ENCODE results near the gene C9orf78. TPM values are rescaled to one million over a fixed set of nuclear protein-coding genes. Genes with fewer than 3 reads are reported as not detected.

The C9orf78 gene
- total and polyA plus RNA-seq, 9 of the 15 experiments (the other 6 are each of a cell fraction or from before 2014, with no cell fraction given) = 94.6 to 266 (median 202) TPM

Small RNA genes lying within 50 kb of the gene (microRNA-seq; reads per million reads assigned to microRNA genes)
- 0.73 reads per million for gene MIR6855 (ENCODE audit: borderline microRNAs expressed)

Small RNA genes lying within 50 kb of the gene (small RNA-seq; reads per million reads assigned to genes)
- gene MIR6855 = 0.70 reads per million, percentile 41 among the genes with 10 or more reads in this experiment

Other genes with a start within 250 kb of the C9orf78 start
Only the 7 nearest of the 10 such genes appear.
- gene ASB6, start 193.1 kb downstream of the C9orf78 start, total RNA-seq (2014; rRNA removed) = 12.4 and 15.8 TPM in 2 replicates
- 4.1 and 4.9 TPM in 2 replicates for gene ASB6, start 193.1 kb downstream of the C9orf78 start, total RNA-seq (2014; rRNA removed; fragmentation: Illumina TruSeq; extraction: Trizol)
- 8.6 TPM in 2 replicates for gene ASB6, start 193.1 kb downstream of the C9orf78 start, total RNA-seq (2015; rRNA removed; fragmentation: Illumina TruSeq; extraction: Trizol)
- 17.1 and 17.3 TPM in 2 replicates for gene ASB6, start 193.1 kb downstream of the C9orf78 start, total RNA-seq (2021)
- 11.3 and 13.1 TPM in 2 replicates for gene ASB6, start 193.1 kb downstream of the C9orf78 start, polyA plus RNA-seq (2011; rRNA removed)
- 12.8 and 13.1 TPM in 2 replicates for gene ASB6, start 193.1 kb downstream of the C9orf78 start, polyA plus RNA-seq (2014; fragmentation: Illumina TruSeq; extraction: Trizol)
- 1 to 10 TPM in 1 of 2 experiments, under 1 TPM in 1; 0.92 to 1.1 TPM for gene ASB6, start 193.1 kb downstream of the C9orf78 start, polyA plus RNA-seq (2014; fragmentation: Nextera tagmentation; extraction: Ambion mirVana)
- gene ASB6, start 193.1 kb downstream of the C9orf78 start, polyA plus RNA-seq (2014; rRNA removed) = 17.8 and 19.5 TPM in 2 replicates
- gene PRRX2, start 169.6 kb downstream of the C9orf78 start, total RNA-seq (2014; rRNA removed) = not detected in 2 replicates
- not detected in 2 replicates for gene PRRX2, start 169.6 kb downstream of the C9orf78 start, total RNA-seq (2014; rRNA removed; fragmentation: Illumina TruSeq; extraction: Trizol)
- not detected in 2 replicates for gene PRRX2, start 169.6 kb downstream of the C9orf78 start, total RNA-seq (2015; rRNA removed; fragmentation: Illumina TruSeq; extraction: Trizol)
- not detected in 2 replicates for gene PRRX2, start 169.6 kb downstream of the C9orf78 start, total RNA-seq (2021)
- gene PRRX2, start 169.6 kb downstream of the C9orf78 start, polyA plus RNA-seq (2011; rRNA removed) = not detected in 2 replicates
- gene PRRX2, start 169.6 kb downstream of the C9orf78 start, polyA plus RNA-seq (2014; fragmentation: Illumina TruSeq; extraction: Trizol) = not detected in 2 replicates
- gene PRRX2, start 169.6 kb downstream of the C9orf78 start, polyA plus RNA-seq (2014; fragmentation: Nextera tagmentation; extraction: Ambion mirVana) = not detected
- gene PRRX2, start 169.6 kb downstream of the C9orf78 start, polyA plus RNA-seq (2014; rRNA removed) = 0.21 TPM in 1 of 2 replicates, not detected in the other
- gene PTGES, start 82.2 kb downstream of the C9orf78 start, total RNA-seq (2014; rRNA removed) = 0.08 TPM in 1 of 2 replicates, not detected in the other
- gene PTGES, start 82.2 kb downstream of the C9orf78 start, total RNA-seq (2014; rRNA removed; fragmentation: Illumina TruSeq; extraction: Trizol) = not detected in 2 replicates
- not detected in 2 replicates for gene PTGES, start 82.2 kb downstream of the C9orf78 start, total RNA-seq (2015; rRNA removed; fragmentation: Illumina TruSeq; extraction: Trizol)
- gene PTGES, start 82.2 kb downstream of the C9orf78 start, total RNA-seq (2021) = not detected in 2 replicates
- gene PTGES, start 82.2 kb downstream of the C9orf78 start, polyA plus RNA-seq (2011; rRNA removed) = 0.05 and 0.13 TPM in 2 replicates
- gene PTGES, start 82.2 kb downstream of the C9orf78 start, polyA plus RNA-seq (2014; fragmentation: Illumina TruSeq; extraction: Trizol) = 0.11 TPM in 1 of 2 replicates, not detected in the other
- not detected for gene PTGES, start 82.2 kb downstream of the C9orf78 start, polyA plus RNA-seq (2014; fragmentation: Nextera tagmentation; extraction: Ambion mirVana)
- gene PTGES, start 82.2 kb downstream of the C9orf78 start, polyA plus RNA-seq (2014; rRNA removed) = not detected in 2 replicates
- gene TOR1B, start 32.1 kb downstream of the C9orf78 start, total RNA-seq (2014; rRNA removed) = 21.5 and 24.5 TPM in 2 replicates
- gene TOR1B, start 32.1 kb downstream of the C9orf78 start, total RNA-seq (2014; rRNA removed; fragmentation: Illumina TruSeq; extraction: Trizol) = 23.4 and 23.9 TPM in 2 replicates
- gene TOR1B, start 32.1 kb downstream of the C9orf78 start, total RNA-seq (2015; rRNA removed; fragmentation: Illumina TruSeq; extraction: Trizol) = 23.7 and 25.4 TPM in 2 replicates
- 28.6 and 28.7 TPM in 2 replicates for gene TOR1B, start 32.1 kb downstream of the C9orf78 start, total RNA-seq (2021)
- 28.9 and 36.5 TPM in 2 replicates for gene TOR1B, start 32.1 kb downstream of the C9orf78 start, polyA plus RNA-seq (2011; rRNA removed)
- 24.6 and 27.0 TPM in 2 replicates for gene TOR1B, start 32.1 kb downstream of the C9orf78 start, polyA plus RNA-seq (2014; fragmentation: Illumina TruSeq; extraction: Trizol)
- gene TOR1B, start 32.1 kb downstream of the C9orf78 start, polyA plus RNA-seq (2014; fragmentation: Nextera tagmentation; extraction: Ambion mirVana) = 1 to 10 TPM; 4.2 to 6.9 TPM
- gene TOR1B, start 32.1 kb downstream of the C9orf78 start, polyA plus RNA-seq (2014; rRNA removed) = 28.1 and 29.2 TPM in 2 replicates
- gene TOR1A, start 11.1 kb downstream of the C9orf78 start, total RNA-seq (2014; rRNA removed) = 44.4 and 46.0 TPM in 2 replicates
- gene TOR1A, start 11.1 kb downstream of the C9orf78 start, total RNA-seq (2014; rRNA removed; fragmentation: Illumina TruSeq; extraction: Trizol) = 39.9 and 45.9 TPM in 2 replicates
- gene TOR1A, start 11.1 kb downstream of the C9orf78 start, total RNA-seq (2015; rRNA removed; fragmentation: Illumina TruSeq; extraction: Trizol) = 54.3 and 55.5 TPM in 2 replicates
- 49.5 and 51.3 TPM in 2 replicates for gene TOR1A, start 11.1 kb downstream of the C9orf78 start, total RNA-seq (2021)
- 74.8 and 85.8 TPM in 2 replicates for gene TOR1A, start 11.1 kb downstream of the C9orf78 start, polyA plus RNA-seq (2011; rRNA removed)
- 68.9 and 74.0 TPM in 2 replicates for gene TOR1A, start 11.1 kb downstream of the C9orf78 start, polyA plus RNA-seq (2014; fragmentation: Illumina TruSeq; extraction: Trizol)
- gene TOR1A, start 11.1 kb downstream of the C9orf78 start, polyA plus RNA-seq (2014; fragmentation: Nextera tagmentation; extraction: Ambion mirVana) = 1 to 10 TPM; 4.5 to 9.9 TPM
- 67.9 and 74.7 TPM in 2 replicates for gene TOR1A, start 11.1 kb downstream of the C9orf78 start, polyA plus RNA-seq (2014; rRNA removed)
- 77.0 and 115 TPM in 2 replicates for gene USP20, start 183 bp upstream of the C9orf78 start, total RNA-seq (2014; rRNA removed)
- 20.6 and 22.0 TPM in 2 replicates for gene USP20, start 183 bp upstream of the C9orf78 start, total RNA-seq (2014; rRNA removed; fragmentation: Illumina TruSeq; extraction: Trizol)
- 41.3 and 44.8 TPM in 2 replicates for gene USP20, start 183 bp upstream of the C9orf78 start, total RNA-seq (2015; rRNA removed; fragmentation: Illumina TruSeq; extraction: Trizol)
- 119 and 136 TPM in 2 replicates for gene USP20, start 183 bp upstream of the C9orf78 start, total RNA-seq (2021)
- gene USP20, start 183 bp upstream of the C9orf78 start, polyA plus RNA-seq (2011; rRNA removed) = 54.6 and 81.2 TPM in 2 replicates
- gene USP20, start 183 bp upstream of the C9orf78 start, polyA plus RNA-seq (2014; fragmentation: Illumina TruSeq; extraction: Trizol) = 49.1 and 76.2 TPM in 2 replicates
- 1 to 10 TPM; 1.9 to 3.2 TPM for gene USP20, start 183 bp upstream of the C9orf78 start, polyA plus RNA-seq (2014; fragmentation: Nextera tagmentation; extraction: Ambion mirVana)
- 103 and 104 TPM in 2 replicates for gene USP20, start 183 bp upstream of the C9orf78 start, polyA plus RNA-seq (2014; rRNA removed)
- gene FNBP1, start 207.9 kb upstream of the C9orf78 start, total RNA-seq (2014; rRNA removed) = 8.2 and 8.4 TPM in 2 replicates
- gene FNBP1, start 207.9 kb upstream of the C9orf78 start, total RNA-seq (2014; rRNA removed; fragmentation: Illumina TruSeq; extraction: Trizol) = 6.9 and 13.2 TPM in 2 replicates
- gene FNBP1, start 207.9 kb upstream of the C9orf78 start, total RNA-seq (2015; rRNA removed; fragmentation: Illumina TruSeq; extraction: Trizol) = 13.5 and 14.9 TPM in 2 replicates
- 8.5 and 10.7 TPM in 2 replicates for gene FNBP1, start 207.9 kb upstream of the C9orf78 start, total RNA-seq (2021)
- 7.2 and 7.6 TPM in 2 replicates for gene FNBP1, start 207.9 kb upstream of the C9orf78 start, polyA plus RNA-seq (2011; rRNA removed)
- 6.1 TPM in 2 replicates for gene FNBP1, start 207.9 kb upstream of the C9orf78 start, polyA plus RNA-seq (2014; fragmentation: Illumina TruSeq; extraction: Trizol)
- gene FNBP1, start 207.9 kb upstream of the C9orf78 start, polyA plus RNA-seq (2014; fragmentation: Nextera tagmentation; extraction: Ambion mirVana) = 1 to 10 TPM; 1.8 to 2.2 TPM
- gene FNBP1, start 207.9 kb upstream of the C9orf78 start, polyA plus RNA-seq (2014; rRNA removed) = 5.4 and 8.0 TPM in 2 replicates